Measurements from ENCODE around the gene HOMER3.

Gene HOMER3

DNA sequence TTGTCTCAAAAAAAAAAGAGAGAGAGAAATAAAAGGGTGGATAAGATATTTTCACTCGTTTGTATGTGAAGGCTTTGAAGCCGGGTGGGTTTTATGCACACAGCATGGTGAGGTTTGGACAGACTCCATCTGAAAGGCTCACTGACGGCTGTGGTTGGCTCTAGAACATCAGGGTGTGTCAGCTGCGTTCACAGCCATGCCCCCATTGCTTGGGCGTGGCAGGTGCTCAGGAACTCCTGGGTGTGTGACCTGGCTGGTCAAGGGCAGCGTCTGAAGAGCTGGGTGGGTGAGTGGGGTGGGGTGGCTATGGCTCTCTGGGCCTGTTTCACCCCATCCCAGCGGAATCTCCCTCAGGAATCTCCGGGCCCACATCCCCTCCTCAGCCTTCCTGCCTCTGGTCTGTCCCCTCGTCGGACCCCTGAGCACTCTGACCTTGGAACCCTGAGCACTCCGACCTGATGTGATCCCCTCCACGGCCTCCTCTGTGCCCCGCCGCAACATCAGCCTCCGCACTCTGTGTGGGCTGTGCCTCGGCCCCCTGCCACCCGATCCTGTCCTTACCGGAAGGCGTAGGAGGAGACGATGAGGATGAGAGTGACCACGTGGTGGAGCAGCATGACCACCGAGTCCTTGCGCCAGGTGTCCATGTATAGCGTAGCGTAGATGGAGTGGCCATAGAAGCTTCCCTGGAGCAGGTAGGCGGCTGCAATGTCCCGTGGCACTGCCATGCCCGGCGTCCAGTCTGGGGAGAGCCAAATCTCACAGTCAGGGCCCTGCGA lies 57.3 kb downstream of the HOMER3 start:
- H3K4me3 ChIP-seq (ENCODE audit: low read depth in 1 of 2, low read length in 2 of 2): no peak overlapping the region
- no peak overlapping the region for H3K27ac ChIP-seq (ENCODE audit: low read length)
- H3K27me3 ChIP-seq (ENCODE audit: low read depth, low read length): no peaks in the 10 kb centered on the region
- H3K4me1 ChIP-seq (ENCODE audit: control insufficient read depth in 1 of 2, insufficient read depth in 2 of 2, low read length in 2 of 2): no peaks in the 10 kb centered on the region
- no peaks in the 10 kb centered on the region for H3K9me3 ChIP-seq (ENCODE audit: control insufficient read depth in 1 of 2, low read length in 2 of 2)
- no peaks in the 10 kb centered on the region for H3K36me3 ChIP-seq (ENCODE audit: control insufficient read depth in 1 of 2, insufficient read depth in 2 of 2, low read length in 2 of 2)

- Histone ChIP-seq H3K27ac (ENCODE audit: low read length) (no peak overlapping the region), H3K4me1 (ENCODE audit: control insufficient read depth in 1 of 2, insufficient read depth in 2 of 2, low read length in 2 of 2) (no peaks in the 10 kb centered on the region), H3K27me3 (ENCODE audit: low read depth, low read length) (no peaks in the 10 kb centered on the region), H3K4me3 (ENCODE audit: low read depth in 1 of 2, low read length in 2 of 2) (no peak overlapping the region), H3K36me3 (ENCODE audit: control insufficient read depth in 1 of 2, insufficient read depth in 2 of 2, low read length in 2 of 2) (no peaks in the 10 kb centered on the region), H3K9me3 (ENCODE audit: control insufficient read depth in 1 of 2, low read length in 2 of 2) (peaks cover 0 to 3% of the 10 kb centered on the region in 2 donors)
Observed at GRCh38 chr19:18881491-18881890, 59.5 kb downstream of the HOMER3 start.

GRCh38 chr19:18879579-18880373 lies 61.2 kb downstream of the HOMER3 start:
- Histone ChIP-seq H3K4me1 (ENCODE audit: control insufficient read depth in 1 of 2, insufficient read depth in 2 of 2, low read length in 2 of 2) (no peaks in the 10 kb centered on the region), H3K36me3 (ENCODE audit: control insufficient read depth in 1 of 2, insufficient read depth in 2 of 2, low read length in 2 of 2) (no peaks in the 10 kb centered on the region), H3K27me3 (ENCODE audit: low read depth, low read length) (no peaks in the 10 kb centered on the region), H3K27ac (ENCODE audit: low read length) (no peak overlapping the region), H3K4me3 (ENCODE audit: low read depth in 1 of 2, low read length in 2 of 2) (no peak overlapping the region), H3K9me3 (ENCODE audit: control insufficient read depth in 1 of 2, low read length in 2 of 2) (peaks cover 0 to 3% of the 10 kb centered on the region in 2 donors)
